OCI-LY3 (cell line): Measurements from ENCODE around the gene GPBAR1.

Experiments
- H2AFZ ChIP-seq: fragments of 200-600, 300-600 bp; shearing (Covaris generic); 2 replicates; pipeline ENCODE4 v1.6.0; 2014; ENCODE audit warnings: antibody characterized with exemption, low read depth, low read length
- H3K27ac ChIP-seq: fragments of 200-600, 300-600 bp; sonication (generic); 2 replicates; pipeline ENCODE4 v1.5.1; 2014; ENCODE audit warnings: mild to moderate bottlenecking, low read length, moderate library complexity, mixed read lengths
- H3K27me3 ChIP-seq: fragments of 200-600, 300-600 bp; sonication (generic); 2 replicates; pipeline ENCODE4 v1.6.1; 2014; ENCODE audit warnings: low read depth, low read length, mixed read lengths
- H3K36me3 ChIP-seq: fragments of 200-600, 300-600 bp; sonication (generic); replicated peaks from 2 replicates; pipeline ENCODE3; 2014; ENCODE audit warnings: low read depth, low read length, mixed read lengths
- H3K4me1 ChIP-seq: fragments of 300-600, 200-600 bp; sonication (generic); 2 replicates; pipeline ENCODE4 v1.6.1; 2014; ENCODE audit warnings: low read length, mixed read lengths
- H3K4me2 ChIP-seq: fragments of 200-600, 300-600 bp; sonication (generic); 2 replicates; pipeline ENCODE4 v1.6.1; 2014; ENCODE audit warnings: low read length, mixed read lengths
- H3K4me3 ChIP-seq: fragments of 300-600, 200-600 bp; sonication (generic); 2 replicates; pipeline ENCODE4 v1.5.1; 2014; ENCODE audit warnings: antibody characterized with exemption, mild to moderate bottlenecking, low read length, moderate library complexity
- H3K79me2 ChIP-seq: fragments of 300-600, 200-600 bp; shearing (Covaris generic); 2 replicates; pipeline ENCODE4 v1.6.1; 2014; ENCODE audit warnings: mild to moderate bottlenecking, low read length, mixed read lengths
- H3K9ac ChIP-seq: fragments of 300-600, 200-600 bp; shearing (Covaris generic); 2 replicates; pipeline ENCODE4 v1.6.0; 2014; ENCODE audit warnings: mild to moderate bottlenecking, low read length, moderate library complexity
- H3K9me3 ChIP-seq: fragments of 200-600, 300-600 bp; shearing (Covaris generic); 2 replicates; pipeline ENCODE4 v1.6.1; 2014; ENCODE audit warnings: low read length, mixed read lengths; ENCODE audit not compliant: insufficient read depth
- H4K20me1 ChIP-seq: fragments of 200-600, 300-600 bp; sonication (generic); 2 replicates; pipeline ENCODE4 v1.6.1; 2016; ENCODE audit warnings: low read length, mixed read lengths; ENCODE audit not compliant: insufficient read depth
- EZH2phosphoT487 ChIP-seq: fragments of 200-600 bp; shearing (Covaris generic); IDR thresholded peaks from 2 replicates; pipeline ENCODE4 v1.6.1; 2018; ENCODE audit warnings: antibody characterized with exemption, mixed run types, low read depth
- TF ChIP-seq, protein P1 (sequence below): fragments of 200-600, 300-600 bp; sonication (generic); IDR thresholded peaks from 2 replicates; pipeline ENCODE4 v1.5.1; 2014; ENCODE audit warnings: antibody characterized with exemption, low read length, low read depth

The GPBAR1 gene

DNA sequence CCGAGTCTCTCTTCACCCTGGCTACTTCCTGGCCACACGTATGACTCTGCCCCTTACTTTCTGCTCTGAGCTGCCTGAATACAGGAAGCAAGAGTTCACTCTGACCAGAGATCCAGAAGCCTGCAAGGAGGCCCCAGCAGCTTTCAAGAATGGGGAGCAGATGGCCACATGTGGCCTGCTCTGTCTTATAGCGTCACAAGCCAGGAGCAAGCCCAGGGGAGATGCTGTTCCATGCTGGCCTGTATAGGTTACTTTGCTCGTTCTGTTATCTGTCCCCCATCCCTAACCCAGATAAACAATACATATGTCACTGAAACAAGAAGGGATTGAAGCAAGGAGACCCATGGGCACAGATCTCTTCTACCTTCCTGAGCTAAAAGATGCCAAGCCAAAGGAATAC is 13.8 kb downstream of the GPBAR1 start:
- Histone ChIP-seq H4K20me1 (no peaks in the 10 kb centered on the region), H2AFZ (no peak overlapping the region), H3K4me3 (no peak overlapping the region), H3K9me3 (no peaks in the 10 kb centered on the region), H3K4me2 (no peak overlapping the region), H3K27me3 (no peaks in the 10 kb centered on the region), H3K4me1 (peaks cover 12% of the 10 kb centered on the region), H3K79me2 (no peaks in the 10 kb centered on the region; the same call in 1 of the 2 replicates), H3K27ac (no peak overlapping the region), H3K36me3 (no peaks in the 10 kb centered on the region), H3K9ac (no peak overlapping the region)
- no peak for TF ChIP-seq EZH2phosphoT487
- TF ChIP-seq, protein P1, sequence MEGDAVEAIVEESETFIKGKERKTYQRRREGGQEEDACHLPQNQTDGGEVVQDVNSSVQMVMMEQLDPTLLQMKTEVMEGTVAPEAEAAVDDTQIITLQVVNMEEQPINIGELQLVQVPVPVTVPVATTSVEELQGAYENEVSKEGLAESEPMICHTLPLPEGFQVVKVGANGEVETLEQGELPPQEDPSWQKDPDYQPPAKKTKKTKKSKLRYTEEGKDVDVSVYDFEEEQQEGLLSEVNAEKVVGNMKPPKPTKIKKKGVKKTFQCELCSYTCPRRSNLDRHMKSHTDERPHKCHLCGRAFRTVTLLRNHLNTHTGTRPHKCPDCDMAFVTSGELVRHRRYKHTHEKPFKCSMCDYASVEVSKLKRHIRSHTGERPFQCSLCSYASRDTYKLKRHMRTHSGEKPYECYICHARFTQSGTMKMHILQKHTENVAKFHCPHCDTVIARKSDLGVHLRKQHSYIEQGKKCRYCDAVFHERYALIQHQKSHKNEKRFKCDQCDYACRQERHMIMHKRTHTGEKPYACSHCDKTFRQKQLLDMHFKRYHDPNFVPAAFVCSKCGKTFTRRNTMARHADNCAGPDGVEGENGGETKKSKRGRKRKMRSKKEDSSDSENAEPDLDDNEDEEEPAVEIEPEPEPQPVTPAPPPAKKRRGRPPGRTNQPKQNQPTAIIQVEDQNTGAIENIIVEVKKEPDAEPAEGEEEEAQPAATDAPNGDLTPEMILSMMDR = no peak

DNA sequence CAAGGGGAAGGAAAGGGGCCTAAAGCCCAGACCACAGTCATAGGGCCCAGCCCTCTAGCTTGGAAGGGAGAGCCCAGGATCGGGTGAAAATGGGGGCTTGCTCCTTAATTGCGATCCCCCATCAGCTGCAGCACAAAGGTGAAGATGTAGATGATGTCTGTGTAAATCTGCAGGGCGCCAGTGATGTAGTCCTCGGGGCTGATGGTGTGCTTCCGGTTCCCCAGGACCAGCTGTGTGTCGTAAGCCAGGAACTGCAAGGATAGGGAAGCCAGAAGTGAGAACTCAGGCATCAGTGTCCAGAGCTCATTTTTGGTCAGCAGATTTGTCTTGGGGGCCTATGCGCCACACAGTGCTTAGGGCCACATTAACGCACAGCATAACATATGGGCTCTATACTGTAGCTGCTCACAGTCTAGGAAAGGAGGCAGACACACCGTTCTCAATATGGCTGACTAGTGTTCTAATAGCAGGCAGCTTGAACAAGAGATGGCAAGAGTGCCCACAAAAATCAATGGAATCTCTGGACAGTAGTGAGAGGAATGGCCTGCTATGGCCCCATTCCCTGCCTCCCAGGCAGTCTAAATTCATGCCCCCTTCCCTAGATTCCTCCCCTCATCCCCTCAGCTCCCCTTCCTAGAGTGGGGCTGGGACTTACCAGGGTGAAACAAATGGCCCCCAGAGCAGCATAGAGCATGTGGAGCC is 14.7 kb downstream of the GPBAR1 start:
- no peaks in the 10 kb centered on the region for H4K20me1 ChIP-seq
- H3K4me3 ChIP-seq = no peak overlapping the region
- H3K4me2 ChIP-seq = no peak overlapping the region
- no peak overlapping the region for H2AFZ ChIP-seq
- H3K27ac ChIP-seq = no peak overlapping the region
- H3K27me3 ChIP-seq = no peaks in the 10 kb centered on the region
- H3K36me3 ChIP-seq = no peaks in the 10 kb centered on the region
- no peak overlapping the region for H3K9ac ChIP-seq
- H3K4me1 ChIP-seq = peaks cover 12% of the 10 kb centered on the region
- no peaks in the 10 kb centered on the region for H3K79me2 ChIP-seq
- no peaks in the 10 kb centered on the region for H3K9me3 ChIP-seq
- no peak for TF ChIP-seq EZH2phosphoT487
- TF ChIP-seq, protein P1 = no peak

DNA sequence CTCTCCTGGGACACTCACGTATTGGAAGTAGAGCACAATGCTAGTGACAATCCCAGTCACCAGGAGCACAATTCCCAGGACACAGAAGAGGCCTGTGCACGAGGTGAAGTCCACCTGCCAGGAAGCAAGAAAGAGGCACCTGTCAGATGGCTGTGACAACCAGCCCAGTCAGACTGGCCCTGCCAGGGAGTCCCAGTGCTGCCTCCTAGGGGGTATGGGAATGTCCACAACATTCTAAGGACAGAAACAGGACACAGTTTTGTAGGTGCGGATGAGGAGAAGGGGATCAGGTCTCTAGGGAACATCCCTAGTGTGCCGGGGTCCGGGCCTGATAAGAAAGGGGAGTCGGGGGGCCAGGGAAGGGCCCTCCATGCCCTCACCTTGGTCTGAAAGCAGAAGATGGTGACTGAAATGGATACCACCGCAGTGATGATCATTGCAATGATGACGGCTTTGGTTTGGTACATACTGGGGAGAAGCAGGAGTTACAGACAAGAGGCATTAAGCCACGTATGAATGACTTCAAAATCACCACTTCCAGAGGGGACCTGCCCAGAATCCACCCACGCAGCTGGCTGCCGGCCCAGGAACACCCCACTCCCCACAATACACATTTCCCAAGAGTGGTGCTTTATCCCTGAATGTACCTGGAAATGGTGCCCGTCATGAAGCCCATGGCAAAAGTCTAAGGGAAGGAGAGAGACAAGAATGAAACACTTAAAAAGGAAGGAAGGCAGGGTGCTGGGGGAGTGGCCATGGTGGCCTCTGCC is 16.4 kb downstream of the GPBAR1 start:
- H4K20me1 ChIP-seq = no peaks in the 10 kb centered on the region
- no peaks in the 10 kb centered on the region for H3K36me3 ChIP-seq
- H3K9me3 ChIP-seq = no peaks in the 10 kb centered on the region
- TF ChIP-seq, protein P1 = no peak
- no peak for TF ChIP-seq EZH2phosphoT487
- no peak overlapping the region for H2AFZ ChIP-seq
- no peak overlapping the region for H3K4me2 ChIP-seq
- no peak overlapping the region for H3K27ac ChIP-seq
- peaks cover 4% of the 10 kb centered on the region for H3K4me1 ChIP-seq
- no peaks in the 10 kb centered on the region for H3K27me3 ChIP-seq
- no peak overlapping the region for H3K4me3 ChIP-seq
- H3K79me2 ChIP-seq = no peaks in the 10 kb centered on the region
- no peak overlapping the region for H3K9ac ChIP-seq

DNA sequence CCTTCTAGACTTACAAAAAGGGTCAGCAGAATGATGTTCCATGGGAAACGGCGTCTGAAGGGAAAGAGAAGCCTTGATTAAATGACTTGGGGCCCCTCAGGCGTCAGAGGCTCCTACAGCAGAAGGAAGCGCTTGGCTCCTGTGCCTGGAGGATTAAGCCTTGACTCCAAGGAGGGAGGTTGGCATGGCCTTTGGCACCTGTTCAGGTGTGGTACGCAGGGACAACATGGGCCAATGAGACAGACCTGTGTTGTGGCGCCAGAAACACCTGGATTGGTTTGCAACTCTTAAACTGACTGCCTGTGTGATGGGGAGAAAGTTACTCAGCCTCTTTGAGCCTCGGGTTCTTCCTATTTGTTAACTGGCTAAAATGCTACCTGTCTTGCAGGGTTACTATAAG is 17.1 kb downstream of the GPBAR1 start:
- no peak overlapping the region for H2AFZ ChIP-seq
- H3K36me3 ChIP-seq = no peaks in the 10 kb centered on the region
- no peak overlapping the region for H3K4me2 ChIP-seq
- no peaks in the 10 kb centered on the region for H3K27me3 ChIP-seq
- H3K79me2 ChIP-seq = no peaks in the 10 kb centered on the region
- H3K4me3 ChIP-seq = no peak overlapping the region
- TF ChIP-seq, protein P1 = no peak
- TF ChIP-seq EZH2phosphoT487 = no peak
- no peaks in the 10 kb centered on the region for H4K20me1 ChIP-seq
- no peaks in the 10 kb centered on the region for H3K9me3 ChIP-seq
- H3K4me1 ChIP-seq = peaks cover 1% of the 10 kb centered on the region
- no peak overlapping the region for H3K9ac ChIP-seq
- no peak overlapping the region for H3K27ac ChIP-seq
